WTC11 (cell line): Measurements from ENCODE around the gene MIEF2.

ENCODE experiments used
- ETV6 ChIP-seq: sonication (generic); formaldehyde crosslinking; IDR thresholded peaks from 2 replicates; pipeline ENCODE4 v1.8.1; 2022; ENCODE audit warnings: mild to moderate bottlenecking, missing genetic modification reagents
- IRF2 ChIP-seq: sonication (generic); formaldehyde crosslinking; IDR thresholded peaks from 2 replicates; pipeline ENCODE4 v1.8.0; 2022; ENCODE audit warnings: low read depth, missing genetic modification reagents, borderline replicate concordance
- TEAD1 ChIP-seq: sonication (generic); formaldehyde crosslinking; IDR thresholded peaks from 2 replicates; pipeline ENCODE4 v1.8.0; 2022; ENCODE audit warnings: mild to moderate bottlenecking, missing genetic modification reagents
- ZNF232 ChIP-seq: sonication (generic); formaldehyde crosslinking; IDR thresholded peaks from 2 replicates; pipeline ENCODE4 v1.8.0; 2022; ENCODE audit warnings: mild to moderate bottlenecking, missing genetic modification reagents
- TF ChIP-seq, protein P1 (sequence below): fragments of 200-600 bp; IDR thresholded peaks from 2 replicates; pipeline ENCODE4 v1.8.0; 2022; ENCODE audit warnings: antibody characterized with exemption
- TF ChIP-seq, protein P2 (sequence below): sonication (generic); formaldehyde crosslinking; conservative IDR thresholded peaks from 2 replicates; pipeline ENCODE4 v1.8.1; 2022; ENCODE audit warnings: mild to moderate bottlenecking, missing genetic modification reagents
- TF ChIP-seq, protein P3 (sequence below): sonication (generic); formaldehyde crosslinking; IDR thresholded peaks from 2 replicates; pipeline ENCODE4 v1.8.1; 2022; ENCODE audit warnings: low read depth, mild to moderate bottlenecking, moderate library complexity, missing genetic modification reagents, borderline replicate concordance

DNA sequence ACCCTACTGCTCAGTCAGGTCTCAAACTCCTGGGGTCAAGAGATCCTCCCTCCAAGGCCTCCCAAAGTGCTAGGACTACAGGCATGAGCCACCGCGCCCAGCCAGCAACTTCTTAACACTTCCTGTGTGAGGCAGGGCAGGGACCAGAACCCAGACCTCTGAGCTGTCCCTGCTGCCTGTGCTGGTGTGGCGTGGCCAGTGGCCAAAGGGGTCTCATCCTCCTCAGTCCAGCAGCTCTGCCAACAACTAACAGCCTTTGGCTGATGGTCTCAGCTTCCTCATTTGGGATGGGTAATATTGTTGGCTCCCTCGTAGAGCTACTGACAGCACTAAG, 36.4 kb upstream of the MIEF2 start:
- TF ChIP-seq, protein P1, sequence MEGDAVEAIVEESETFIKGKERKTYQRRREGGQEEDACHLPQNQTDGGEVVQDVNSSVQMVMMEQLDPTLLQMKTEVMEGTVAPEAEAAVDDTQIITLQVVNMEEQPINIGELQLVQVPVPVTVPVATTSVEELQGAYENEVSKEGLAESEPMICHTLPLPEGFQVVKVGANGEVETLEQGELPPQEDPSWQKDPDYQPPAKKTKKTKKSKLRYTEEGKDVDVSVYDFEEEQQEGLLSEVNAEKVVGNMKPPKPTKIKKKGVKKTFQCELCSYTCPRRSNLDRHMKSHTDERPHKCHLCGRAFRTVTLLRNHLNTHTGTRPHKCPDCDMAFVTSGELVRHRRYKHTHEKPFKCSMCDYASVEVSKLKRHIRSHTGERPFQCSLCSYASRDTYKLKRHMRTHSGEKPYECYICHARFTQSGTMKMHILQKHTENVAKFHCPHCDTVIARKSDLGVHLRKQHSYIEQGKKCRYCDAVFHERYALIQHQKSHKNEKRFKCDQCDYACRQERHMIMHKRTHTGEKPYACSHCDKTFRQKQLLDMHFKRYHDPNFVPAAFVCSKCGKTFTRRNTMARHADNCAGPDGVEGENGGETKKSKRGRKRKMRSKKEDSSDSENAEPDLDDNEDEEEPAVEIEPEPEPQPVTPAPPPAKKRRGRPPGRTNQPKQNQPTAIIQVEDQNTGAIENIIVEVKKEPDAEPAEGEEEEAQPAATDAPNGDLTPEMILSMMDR = no peak
- TF ChIP-seq IRF2 (no peak), ETV6 (CRISPR knock-in tag) (no peak), TEAD1 (no peak), ZNF232 (no peak)
- TF ChIP-seq, protein P2, sequence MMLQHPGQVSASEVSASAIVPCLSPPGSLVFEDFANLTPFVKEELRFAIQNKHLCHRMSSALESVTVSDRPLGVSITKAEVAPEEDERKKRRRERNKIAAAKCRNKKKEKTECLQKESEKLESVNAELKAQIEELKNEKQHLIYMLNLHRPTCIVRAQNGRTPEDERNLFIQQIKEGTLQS (CRISPR knock-in tag) = no peak
- TF ChIP-seq, protein P3, sequence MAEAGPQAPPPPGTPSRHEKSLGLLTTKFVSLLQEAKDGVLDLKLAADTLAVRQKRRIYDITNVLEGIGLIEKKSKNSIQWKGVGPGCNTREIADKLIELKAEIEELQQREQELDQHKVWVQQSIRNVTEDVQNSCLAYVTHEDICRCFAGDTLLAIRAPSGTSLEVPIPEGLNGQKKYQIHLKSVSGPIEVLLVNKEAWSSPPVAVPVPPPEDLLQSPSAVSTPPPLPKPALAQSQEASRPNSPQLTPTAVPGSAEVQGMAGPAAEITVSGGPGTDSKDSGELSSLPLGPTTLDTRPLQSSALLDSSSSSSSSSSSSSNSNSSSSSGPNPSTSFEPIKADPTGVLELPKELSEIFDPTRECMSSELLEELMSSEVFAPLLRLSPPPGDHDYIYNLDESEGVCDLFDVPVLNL (CRISPR knock-in tag) = no peak
